DOHH2 (cell line): ENCODE measurements around the gene UGT2B28.

ENCODE experiments used
- CTCF ChIP-seq: fragments of 200-600 bp; sonication (generic); IDR thresholded peaks from one replicate; pipeline ENCODE4 v1.5.1; 2014; ENCODE audit warnings: antibody characterized with exemption, mild to moderate bottlenecking, low read depth, low read length; ENCODE audit not compliant: poor library complexity, severe bottlenecking
- EZH2phosphoT487 ChIP-seq: fragments of 200-600 bp; sonication (generic); IDR thresholded peaks from 2 replicates; pipeline ENCODE4 v1.6.1; 2017; ENCODE audit warnings: borderline replicate concordance, mild to moderate bottlenecking, antibody characterized with exemption, low read length, moderate library complexity, mixed read lengths

GRCh38 chr4:69239092-69239491 is 41.2 kb upstream of the UGT2B28 start:
- TF ChIP-seq CTCF (no peak), EZH2phosphoT487 (no peak)
